CD4-positive, alpha-beta T cell treated with Interleukin-6 for 4 hours (primary cell): Measurements from ENCODE around the gene CUBN.

Source experiments
- DNase-seq: peaks from one replicate; pipeline ENCODE4 v3.0.0-alpha.2; 2020; ENCODE audit warnings: mixed read lengths

The CUBN gene

GRCh38 chr10:17100586-17100985 lies 29.0 kb downstream of the CUBN start:
- DNase-seq = no peak

- DNase-seq = no peak
Observed at GRCh38 chr10:17098012-17098411, 31.6 kb downstream of the CUBN start.

- no peak for DNase-seq
Observed at GRCh38 chr10:17094844-17095243, 34.8 kb downstream of the CUBN start.

- no peak for DNase-seq
Observed at GRCh38 chr10:17092986-17093803, 36.4 kb downstream of the CUBN start.

GRCh38 chr10:17092216-17092944 lies 37.2 kb downstream of the CUBN start:
- no peak for DNase-seq

- DNase-seq = no peak
Observed at GRCh38 chr10:17088118-17088806, 41.3 kb downstream of the CUBN start.

GRCh38 chr10:17086865-17087367 lies 42.7 kb downstream of the CUBN start:
- DNase-seq = no peak

- DNase-seq = no peak
Observed at GRCh38 chr10:17085011-17085725, 44.4 kb downstream of the CUBN start.

GRCh38 chr10:17084258-17084657 lies 45.4 kb downstream of the CUBN start:
- DNase-seq = no peak

GRCh38 chr10:17081431-17081830 lies 48.2 kb downstream of the CUBN start:
- no peak for DNase-seq

GRCh38 chr10:17077890-17078289 lies 51.7 kb downstream of the CUBN start:
- DNase-seq = no peak

GRCh38 chr10:17077346-17077781 lies 52.2 kb downstream of the CUBN start:
- no peak for DNase-seq

GRCh38 chr10:17076626-17077345 lies 52.8 kb downstream of the CUBN start:
- DNase-seq = no peak

- DNase-seq = no peak
Observed at GRCh38 chr10:17075533-17076359, 53.9 kb downstream of the CUBN start.

GRCh38 chr10:17074541-17074847 lies 55.1 kb downstream of the CUBN start:
- no peak for DNase-seq

- DNase-seq = no peak
Observed at GRCh38 chr10:17073725-17074540, 55.7 kb downstream of the CUBN start.

GRCh38 chr10:17068953-17069352 lies 60.7 kb downstream of the CUBN start:
- DNase-seq = no peak

GRCh38 chr10:17067376-17068264 lies 62.0 kb downstream of the CUBN start:
- no peak for DNase-seq

- DNase-seq = no peak
Observed at GRCh38 chr10:17066807-17067206, 62.8 kb downstream of the CUBN start.
